Smooth muscle cell (in vitro differentiated cells): ENCODE measurements around the gene CELF4. TPM values are rescaled to one million over a fixed set of nuclear protein-coding genes. Genes with fewer than 3 reads are reported as not detected.

Experiments used
- DNase-seq: peaks from one replicate; lab custom pipeline; 2025; ENCODE audit not compliant: unreplicated experiment; lab: John Stamatoyannopoulos, UW
- H2AFZ ChIP-seq: fragments of 200-600 bp; sonication (generic); 2 replicates; pipeline ENCODE4 v1.6.0; 2016; ENCODE audit warnings: antibody characterized with exemption, low read depth, mild to moderate bottlenecking
- H3F3A ChIP-seq: fragments of 200-600 bp; sonication (generic); 2 replicates; pipeline ENCODE4 v1.6.0; 2017; ENCODE audit warnings: antibody characterized with exemption, low read depth
- H3K27ac ChIP-seq: fragments of 200-600 bp; sonication (generic); 2 replicates; pipeline ENCODE4 v1.5.1; 2016; ENCODE audit warnings: low read depth, mild to moderate bottlenecking
- H3K27me3 ChIP-seq: fragments of 200-600 bp; sonication (generic); 2 replicates; pipeline ENCODE4 v1.6.1; 2016; ENCODE audit warnings: low read depth, mild to moderate bottlenecking
- H3K36me3 ChIP-seq: fragments of 200-600 bp; sonication (generic); 2 replicates; pipeline ENCODE4 v1.5.1; 2016; ENCODE audit warnings: low read depth
- H3K4me1 ChIP-seq: fragments of 200-600 bp; sonication (generic); 2 replicates; pipeline ENCODE4 v1.5.1; 2016; ENCODE audit warnings: low read depth
- H3K4me2 ChIP-seq: fragments of 200-600 bp; sonication (generic); 2 replicates; pipeline ENCODE4 v1.6.0; 2016; ENCODE audit warnings: mild to moderate bottlenecking
- H3K4me3 ChIP-seq: fragments of 200-600 bp; sonication (generic); 2 replicates; pipeline ENCODE4 v1.5.1; 2016; ENCODE audit warnings: mild to moderate bottlenecking
- H3K79me2 ChIP-seq: fragments of 200-600 bp; sonication (generic); 2 replicates; pipeline ENCODE4 v1.6.0; 2016; ENCODE audit warnings: low read depth, mild to moderate bottlenecking
- H3K9ac ChIP-seq: fragments of 200-600 bp; sonication (generic); 2 replicates; pipeline ENCODE4 v1.6.0; 2016; ENCODE audit warnings: low read depth
- H3K9me3 ChIP-seq: fragments of 200-600 bp; sonication (generic); replicated peaks from 2 replicates; pipeline ENCODE4 v1.5.1; 2016; ENCODE audit warnings: low read depth
- H4K20me1 ChIP-seq: fragments of 200-600 bp; sonication (generic); 2 replicates; pipeline ENCODE4 v1.6.0; 2016; ENCODE audit warnings: low read depth
- WGBS: methylation state at CpG from one replicate; pipeline ENCODE4 v1.1.7; 2016; ENCODE audit warnings: low lambda C conversion rate; 5-methylcytosine and 5-hydroxymethylcytosine counted together
- polyA plus RNA-seq: library from polyadenylated mRNA; unstranded; fragments of >200 nt; fragmentation: Nextera tagmentation; extraction: Ambion mirVana; gene quantifications from 2 replicates; pipeline ENCODE4 v1.2.1, GENCODE V29; 2016
- total RNA-seq: library from RNA; depleted of rRNA; stranded (reverse); fragments of >200 nt; gene quantifications from 2 replicates; pipeline ENCODE4 v1.2.3, GENCODE V29; 2014
- TF ChIP-seq, protein P1 (sequence below): fragments of 200-600 bp; sonication (generic); IDR thresholded peaks from 2 replicates; pipeline ENCODE4 v1.5.1; 2017; ENCODE audit warnings: borderline replicate concordance, mild to moderate bottlenecking, antibody characterized with exemption; ENCODE audit not compliant: insufficient read depth, poor library complexity, severe bottlenecking

CELF4 gene
- total and polyA plus RNA-seq, 2 experiments from 2014 or later = 0.40 TPM; not detected in 1

GRCh38 chr18:37483221-37483971 is 82.2 kb downstream of the CELF4 start:
- TF ChIP-seq, protein P1, sequence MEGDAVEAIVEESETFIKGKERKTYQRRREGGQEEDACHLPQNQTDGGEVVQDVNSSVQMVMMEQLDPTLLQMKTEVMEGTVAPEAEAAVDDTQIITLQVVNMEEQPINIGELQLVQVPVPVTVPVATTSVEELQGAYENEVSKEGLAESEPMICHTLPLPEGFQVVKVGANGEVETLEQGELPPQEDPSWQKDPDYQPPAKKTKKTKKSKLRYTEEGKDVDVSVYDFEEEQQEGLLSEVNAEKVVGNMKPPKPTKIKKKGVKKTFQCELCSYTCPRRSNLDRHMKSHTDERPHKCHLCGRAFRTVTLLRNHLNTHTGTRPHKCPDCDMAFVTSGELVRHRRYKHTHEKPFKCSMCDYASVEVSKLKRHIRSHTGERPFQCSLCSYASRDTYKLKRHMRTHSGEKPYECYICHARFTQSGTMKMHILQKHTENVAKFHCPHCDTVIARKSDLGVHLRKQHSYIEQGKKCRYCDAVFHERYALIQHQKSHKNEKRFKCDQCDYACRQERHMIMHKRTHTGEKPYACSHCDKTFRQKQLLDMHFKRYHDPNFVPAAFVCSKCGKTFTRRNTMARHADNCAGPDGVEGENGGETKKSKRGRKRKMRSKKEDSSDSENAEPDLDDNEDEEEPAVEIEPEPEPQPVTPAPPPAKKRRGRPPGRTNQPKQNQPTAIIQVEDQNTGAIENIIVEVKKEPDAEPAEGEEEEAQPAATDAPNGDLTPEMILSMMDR = no peak
- no peaks in the 10 kb centered on the region for H3K36me3 ChIP-seq
- no peak overlapping the region for H3K4me2 ChIP-seq
- no peak overlapping the region for H2AFZ ChIP-seq
- no peak overlapping the region for H3K27ac ChIP-seq
- no peaks in the 10 kb centered on the region for H3F3A ChIP-seq
- peaks cover 4% of the 10 kb centered on the region for H3K4me1 ChIP-seq
- WGBS = 38% methylated on average over 12 of the region's 12 CpGs
- no peak for DNase-seq
- no peak overlapping the region for H3K9ac ChIP-seq
- H3K9me3 ChIP-seq = no peaks in the 10 kb centered on the region
- no peaks in the 10 kb centered on the region for H3K79me2 ChIP-seq
- no peak overlapping the region for H3K4me3 ChIP-seq
- H4K20me1 ChIP-seq = no peaks in the 10 kb centered on the region
- peaks cover 68% of the 10 kb centered on the region for H3K27me3 ChIP-seq

DNA sequence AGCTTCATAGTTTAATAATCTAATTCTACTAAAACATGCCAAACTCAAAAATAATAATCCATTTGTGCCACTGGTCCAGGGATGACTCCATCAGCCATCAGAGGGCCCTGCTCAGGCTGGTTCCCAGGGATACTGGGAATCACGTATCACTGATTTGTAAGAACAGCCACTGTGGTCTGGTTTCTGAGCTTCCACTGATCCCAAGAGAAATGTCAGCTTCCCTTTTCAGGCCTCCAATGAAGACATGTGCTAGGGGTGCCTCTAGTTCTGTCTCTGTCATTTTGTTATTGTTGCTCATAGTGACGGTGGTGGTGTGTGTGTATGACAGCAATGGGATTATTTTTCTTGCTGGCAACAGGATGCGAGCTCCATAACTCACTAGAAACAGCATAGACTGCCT is 83.2 kb downstream of the CELF4 start:
- Histone ChIP-seq H3K4me3 (no peak overlapping the region), H2AFZ (no peak overlapping the region), H3K79me2 (no peaks in the 10 kb centered on the region), H3K4me1 (peaks cover 4% of the 10 kb centered on the region), H4K20me1 (no peaks in the 10 kb centered on the region), H3K4me2 (no peak overlapping the region), H3F3A (no peaks in the 10 kb centered on the region), H3K27ac (no peak overlapping the region), H3K36me3 (no peaks in the 10 kb centered on the region), H3K27me3 (peaks cover 58% of the 10 kb centered on the region), H3K9ac (no peak overlapping the region), H3K9me3 (no peaks in the 10 kb centered on the region)
- WGBS = 81% methylated on average over 3 of the region's 3 CpGs
- TF ChIP-seq, protein P1 = no peak
- no peak for DNase-seq

GRCh38 chr18:37482002-37482401 is 83.6 kb downstream of the CELF4 start:
- no peak overlapping the region for H2AFZ ChIP-seq

More at GRCh38 chr18:37482002-37482401, 83.6 kb downstream of the CELF4 start:
- Histone ChIP-seq H3F3A (no peaks in the 10 kb centered on the region), H4K20me1 (no peaks in the 10 kb centered on the region), H3K27me3 (peaks cover 56% of the 10 kb centered on the region), H3K4me3 (no peak overlapping the region), H3K9ac (no peak overlapping the region), H3K9me3 (no peaks in the 10 kb centered on the region), H3K4me1 (peaks cover 4% of the 10 kb centered on the region), H3K79me2 (no peaks in the 10 kb centered on the region), H3K4me2 (no peak overlapping the region), H3K36me3 (no peaks in the 10 kb centered on the region), H3K27ac (no peak overlapping the region)
- no peak for DNase-seq
- TF ChIP-seq, protein P1 = no peak
- 51% methylated on average over 3 of the region's 3 CpGs for WGBS
